Endothelial cell of umbilical vein (primary cell): ENCODE measurements around the gene KIF26A. TPM values are rescaled to one million over a fixed set of nuclear protein-coding genes. Genes with fewer than 3 reads are reported as not detected.

Experiments
- BruUV-seq: library from RNA; stranded (reverse); fragments of 400-500 nt; replicated peaks from 2 replicates; lab custom pipeline; 2021; lab: Mats Ljungman, UMichigan
- CTCF ChIA-PET: fragments of 300-600, 350-600 bp; sonication (Branson Sonifier 250); formaldehyde crosslinking; loops from one replicate; lab custom pipeline; 2021; ENCODE audit warnings: antibody characterized with exemption, inconsistent platforms; lab: Charles Lee
- POLR2A ChIA-PET: fragments of 300-600, 350-600 bp; sonication (Branson Sonifier 250); formaldehyde crosslinking; loops from one replicate; lab custom pipeline; 2021; ENCODE audit warnings: antibody characterized with exemption, inconsistent platforms; lab: Charles Lee
- DNase-seq: peaks from one replicate; pipeline ENCODE4 v3.0.0-alpha.2; 2011; ENCODE audit warnings: low read depth, low spot score
- FAIRE-seq: peaks from 2 replicates; lab custom pipeline; 2011; peaks lifted over from hg19 to GRCh38; lab: Jason Lieb, UNC
- H2AFZ ChIP-seq: 2 replicates; pipeline ENCODE4 v1.6.0; 2012; ENCODE audit warnings: low read depth, low read length, control low read depth, inconsistent platforms
- H3K27ac ChIP-seq: 2 replicates; pipeline ENCODE4 v1.5.1; 2011; ENCODE audit warnings: low read depth, mild to moderate bottlenecking, control low read depth, low read length, moderate library complexity; ENCODE audit not compliant: insufficient read depth
- H3K27me3 ChIP-seq, 2 experiments: 2 replicates each; pipeline versions ENCODE4 v1.6.0 to v1.6.1; 2011; ENCODE audit warnings: low read length in 2 of 2, mixed read lengths in 1 of 2; ENCODE audit not compliant: control insufficient read depth in 2 of 2, insufficient read depth in 2 of 2
- H3K36me3 ChIP-seq, 2 experiments: 2 replicates in 1 of 2; 3 replicates in 1 of 2; pipeline ENCODE4 v1.5.1; 2011; ENCODE audit warnings: low read length in 2 of 2, mild to moderate bottlenecking in 1 of 2, moderate library complexity in 1 of 2; ENCODE audit not compliant: control insufficient read depth in 2 of 2, insufficient read depth in 2 of 2; ENCODE audit errors: extremely low read depth in 1 of 2
- H3K4me1 ChIP-seq: 3 replicates; pipeline ENCODE4 v1.5.1; 2011; ENCODE audit warnings: mild to moderate bottlenecking, low read length; ENCODE audit not compliant: control insufficient read depth, insufficient read depth; ENCODE audit errors: extremely low read depth
- H3K4me2 ChIP-seq: 2 replicates; pipeline ENCODE4 v1.6.1; 2011; ENCODE audit warnings: low read length, control low read depth, mixed read lengths; ENCODE audit not compliant: insufficient read depth
- H3K4me3 ChIP-seq, 3 experiments: fragments of 200-600 bp in 1 of 3; sonication (generic), shearing (Covaris generic) in 1 of 3; replicated peaks in 1 of 3; 2 replicates each; pipeline ENCODE4 v1.5.1; 2011 to 2016; ENCODE audit warnings: control low read depth in 3 of 3, low read length in 3 of 3, mild to moderate bottlenecking in 2 of 3, inconsistent platforms in 1 of 3, low read depth in 1 of 3, moderate library complexity in 1 of 3; ENCODE audit not compliant: insufficient read depth in 1 of 3
- H3K79me2 ChIP-seq: 2 replicates; pipeline ENCODE4 v1.6.0; 2012; ENCODE audit warnings: low read length, inconsistent platforms; ENCODE audit not compliant: control insufficient read depth, insufficient read depth
- H3K9ac ChIP-seq: replicated peaks from 2 replicates; pipeline ENCODE3; 2011; ENCODE audit warnings: low read length, control low read depth; ENCODE audit not compliant: insufficient read depth; ENCODE audit errors: extremely low read depth
- H3K9me1 ChIP-seq: replicated peaks from 3 replicates; pipeline ENCODE4 v1.6.0; 2011; ENCODE audit warnings: mild to moderate bottlenecking, low read length; ENCODE audit not compliant: control insufficient read depth, insufficient read depth; ENCODE audit errors: extremely low read depth
- H3K9me3 ChIP-seq: replicated peaks from 2 replicates; pipeline ENCODE4 v1.5.1; 2012; ENCODE audit warnings: low read length, inconsistent platforms; ENCODE audit not compliant: control insufficient read depth, insufficient read depth
- H4K20me1 ChIP-seq: replicated peaks from 2 replicates; pipeline ENCODE3; 2011; ENCODE audit warnings: mild to moderate bottlenecking, low read length; ENCODE audit not compliant: control insufficient read depth, insufficient read depth; ENCODE audit errors: extremely low read depth
- CTCF ChIP-seq, 2 donors: IDR thresholded peaks; 1 replicate in 1 of 2; 2 replicates in 1 of 2; pipeline ENCODE4 v1.5.1; 2011; ENCODE audit warnings: low read length in 2 of 2, mild to moderate bottlenecking in 2 of 2, moderate library complexity in 2 of 2, control low read depth in 1 of 2, inconsistent platforms in 1 of 2, low read depth in 1 of 2; ENCODE audit not compliant: insufficient read depth in 1 of 2; ENCODE audit errors: extremely low read depth in 1 of 2
- EZH2 ChIP-seq: IDR thresholded peaks from 2 replicates; pipeline ENCODE4 v1.6.1; 2012; ENCODE audit warnings: borderline replicate concordance, low read depth, mild to moderate bottlenecking, moderate library complexity, low read length, inconsistent platforms; ENCODE audit not compliant: severe bottlenecking
- FOS ChIP-seq: IDR thresholded peaks from 2 replicates; pipeline ENCODE4 v1.6.1; 2011; ENCODE audit warnings: mild to moderate bottlenecking, low read length, moderate library complexity, borderline replicate concordance; ENCODE audit not compliant: insufficient read depth
- GATA2 ChIP-seq: IDR thresholded peaks from 2 replicates; pipeline ENCODE4 v1.7.0; 2011; ENCODE audit warnings: low read depth, mild to moderate bottlenecking, moderate library complexity, mixed read lengths, low read length; ENCODE audit not compliant: insufficient read length, insufficient read depth
- JUN ChIP-seq: IDR thresholded peaks from 2 replicates; pipeline ENCODE4 v1.6.1; 2011; ENCODE audit warnings: borderline replicate concordance, low read depth; ENCODE audit not compliant: insufficient read length, insufficient read depth
- MYC ChIP-seq: IDR thresholded peaks from one replicate; pipeline ENCODE4 v1.6.1; 2011; ENCODE audit warnings: mild to moderate bottlenecking, low read depth, low read length
- POLR2A ChIP-seq: IDR thresholded peaks from 2 replicates; pipeline ENCODE4 v1.6.1; 2012; ENCODE audit warnings: low read depth, mild to moderate bottlenecking, control low read depth, low read length
- POLR2AphosphoS5 ChIP-seq: IDR thresholded peaks from 2 replicates; pipeline ENCODE4 v1.6.1; 2012; ENCODE audit warnings: low read depth, mild to moderate bottlenecking, control low read depth, low read length, moderate library complexity; ENCODE audit not compliant: insufficient read depth
- dilution Hi-C: fragments of 300-500 bp; cut with MboI; formaldehyde crosslinking; loops from one replicate; pipeline ENCODE4 v1.15.0; 2019; ENCODE audit warnings: low sequenced_read_pairs; ENCODE audit not compliant: extremely low pct_ligation_motif_present
- intact Hi-C: fragments of 100-400 bp; cut with micrococcal nuclease; formaldehyde crosslinking; loops from one replicate; pipeline ENCODE4 v1.10.0; 2022
- polyA plus RNA-seq, 4 experiments: library from polyadenylated mRNA; depleted of rRNA in 3 of 4; stranded (reverse) in 3 of 4; unstranded in 1 of 4; fragments of >200 nt; gene quantifications; 2 replicates each; pipeline versions ENCODE4 v1.2.1 to v1.2.3, GENCODE V29; 2011 to 2012; ENCODE audit warnings: missing spikeins in 1 of 4
- total RNA-seq: library from RNA; stranded (reverse); gene quantifications from 2 replicates; pipeline ENCODE4 v1.2.3, GENCODE V29; 2021
- TF ChIP-seq, protein P1 (sequence below): IDR thresholded peaks from 2 replicates; pipeline ENCODE4 v1.6.1; 2011; ENCODE audit not compliant: insufficient read depth, insufficient read length

The KIF26A gene
- total and polyA plus RNA-seq, 2 donors (not counting 3 experiments of a cell fraction or from before 2014, with no cell fraction given): 3.6 to 10.7 TPM

GRCh38 chr14:104179564-104180129, 41.3 kb downstream of the KIF26A start:
- no peak for DNase-seq
- no peaks in the 10 kb centered on the region for H4K20me1 ChIP-seq
- no TSS peak for BruUV-seq
- intact Hi-C loops: loop anchor here (10.0 kb wide), 1 partner anchor 255 kb away; no protein-coding TSS in a partner anchor
- no peak for FAIRE-seq
- H2AFZ ChIP-seq: no peak overlapping the region
- no peaks in the 10 kb centered on the region for H3K79me2 ChIP-seq
- H3K4me3 ChIP-seq: no peak overlapping the region
- ChIA-PET CTCF (no interaction called here), POLR2A (no interaction called here)
- dilution Hi-C loops: no loop called here
- peaks cover 0 to 2% of the 10 kb centered on the region in 2 experiments for H3K36me3 ChIP-seq
- H3K4me2 ChIP-seq: no peak overlapping the region
- TF ChIP-seq MYC: no peak
- TF ChIP-seq CTCF (IDR thresholded peaks at IDR 0.05; ENCODE audit: extremely low read depth in 1 of 2, insufficient read depth in 1 of 2, low read depth in 1 of 2, low read length in 2 of 2): no peak
- no peak for TF ChIP-seq POLR2AphosphoS5
- no peak for TF ChIP-seq JUN
- TF ChIP-seq EZH2: no peak
- TF ChIP-seq GATA2: no peak
- TF ChIP-seq, protein P1, sequence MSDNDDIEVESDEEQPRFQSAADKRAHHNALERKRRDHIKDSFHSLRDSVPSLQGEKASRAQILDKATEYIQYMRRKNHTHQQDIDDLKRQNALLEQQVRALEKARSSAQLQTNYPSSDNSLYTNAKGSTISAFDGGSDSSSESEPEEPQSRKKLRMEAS: no peak
- no peak for TF ChIP-seq POLR2A
- TF ChIP-seq FOS: no peak
- H3K9me3 ChIP-seq: no peaks in the 10 kb centered on the region
- H3K4me1 ChIP-seq: peaks cover 6% of the 10 kb centered on the region
- no peak overlapping the region for H3K9ac ChIP-seq
- no peak overlapping the region for H3K27ac ChIP-seq
- no peaks in the 10 kb centered on the region for H3K27me3 ChIP-seq
- no peaks in the 10 kb centered on the region for H3K9me1 ChIP-seq
